ENCODE measurements around the gene ABCB9. TPM values are rescaled to one million over a fixed set of nuclear protein-coding genes. Genes with fewer than 3 reads are reported as not detected.
A peak's percentile ranks its signal among the peaks of the same experiment; 100 is the strongest.

ABCB9 gene
- total and polyA plus RNA-seq, 5 donors from 2014 or later, result 0.47 to 5.3 (median 0.91) TPM

DNA sequence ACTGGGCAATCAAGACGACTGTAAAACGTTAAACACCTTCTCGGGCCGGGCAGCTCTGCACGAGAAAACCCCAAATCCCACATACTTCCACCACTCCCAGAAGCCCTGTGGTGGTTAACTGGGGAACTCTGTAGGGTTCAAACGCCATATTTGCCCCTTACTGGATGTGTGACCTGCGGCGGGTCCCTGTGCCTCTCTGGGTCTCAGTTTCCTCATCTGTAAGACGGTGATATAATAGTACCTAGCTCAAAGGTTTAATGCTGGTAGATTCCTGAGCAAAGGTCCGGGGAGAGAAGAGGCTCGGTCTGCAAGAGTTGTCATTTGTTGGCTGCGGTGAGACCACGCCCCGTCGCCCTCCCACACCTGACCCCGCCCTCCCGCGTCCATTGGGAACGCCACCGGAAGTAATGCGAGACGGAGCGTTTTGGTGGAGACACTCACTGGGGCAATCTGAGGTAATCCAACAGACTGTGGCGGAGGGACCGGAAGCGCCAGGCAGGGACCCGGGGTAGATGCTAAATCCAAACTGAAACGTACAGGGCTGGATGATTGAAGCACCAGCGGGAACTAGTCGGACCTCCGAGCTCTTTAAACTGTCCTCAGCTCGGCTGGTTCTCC is 8.1 kb upstream of the ABCB9 start:
- Histone ChIP-seq H3K4me3 (ENCODE audit: low read depth, low read length) (peak overlapping the region; percentile 91), H3K9me3 (ENCODE audit: control insufficient read depth in 2 of 2, low read length in 2 of 2) (no peaks in the 10 kb centered on the region), H3K4me1 (ENCODE audit: control insufficient read depth, insufficient read depth, low read length, poor library complexity, severe bottlenecking) (peaks cover 36% of the 10 kb centered on the region), H3K36me3 (ENCODE audit: control insufficient read depth, insufficient read depth, low read length) (no peaks in the 10 kb centered on the region), H3K27me3 (ENCODE audit: control insufficient read depth, insufficient read depth, low read length) (no peaks in the 10 kb centered on the region), H3K27ac (ENCODE audit: insufficient read depth, low read length, poor library complexity, severe bottlenecking) (peak overlapping the region; percentile 99)
- DNase-seq, result peak; percentile 98 to 99 (median 98)
- Mint-ChIP-seq H3K27ac (peak overlapping the region; percentile 99 to 100 (median 100)), H3K4me1 (peaks cover 6 to 42% (median 21%) of the 10 kb centered on the region in 4 donors), H3K27me3 (peaks cover 6% of the 10 kb centered on the region), H3K4me3 (peak overlapping the region; percentile 98 to 100 (median 98)), H3K36me3 (no peaks in the 10 kb centered on the region), H3K9me3 (no peaks in the 10 kb centered on the region)
- peak; percentile 86 to 87 for ATAC-seq (ENCODE audit: low read depth in 2 of 2)

DNA sequence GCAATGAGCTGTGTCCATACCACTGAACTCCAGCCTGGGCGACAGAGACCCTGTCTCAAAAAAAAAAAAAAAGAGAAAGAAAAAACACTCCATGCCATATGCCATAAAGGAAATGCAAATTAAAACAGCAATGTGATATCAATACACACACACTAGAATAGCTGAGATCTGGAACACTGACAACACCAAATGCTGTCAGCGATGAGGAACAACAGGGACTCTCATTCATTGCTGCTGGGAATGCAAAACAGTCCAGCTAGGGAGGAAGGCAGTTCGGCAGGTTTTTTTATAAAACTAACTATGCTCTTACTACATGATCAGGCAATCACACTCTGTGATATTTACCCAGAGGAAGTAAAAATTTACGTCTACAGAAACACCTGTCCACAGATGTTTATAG is 3.4 kb upstream of the ABCB9 start:
- Mint-ChIP-seq H3K4me1 (peaks cover 0 to 22% (median 8%) of the 10 kb centered on the region in 4 donors), H3K4me3 (peak overlapping the region in 2 of 4 donors; percentile 69 to 89), H3K27me3 (no peaks in the 10 kb centered on the region), H3K36me3 (no peaks in the 10 kb centered on the region), H3K9me3 (no peaks in the 10 kb centered on the region), H3K27ac (no peak overlapping the region)
- Histone ChIP-seq H3K36me3 (ENCODE audit: control insufficient read depth, insufficient read depth, low read length) (no peaks in the 10 kb centered on the region), H3K27me3 (ENCODE audit: control insufficient read depth, insufficient read depth, low read length) (no peaks in the 10 kb centered on the region), H3K27ac (ENCODE audit: insufficient read depth, low read length, poor library complexity, severe bottlenecking) (no peak overlapping the region), H3K4me1 (ENCODE audit: control insufficient read depth, insufficient read depth, low read length, poor library complexity, severe bottlenecking) (peaks cover 25% of the 10 kb centered on the region), H3K9me3 (ENCODE audit: control insufficient read depth in 2 of 2, low read length in 2 of 2) (no peaks in the 10 kb centered on the region), H3K4me3 (ENCODE audit: low read depth, low read length) (no peak overlapping the region)
- ATAC-seq (ENCODE audit: low read depth in 2 of 2), result no peak
- DNase-seq, result no peak

DNA sequence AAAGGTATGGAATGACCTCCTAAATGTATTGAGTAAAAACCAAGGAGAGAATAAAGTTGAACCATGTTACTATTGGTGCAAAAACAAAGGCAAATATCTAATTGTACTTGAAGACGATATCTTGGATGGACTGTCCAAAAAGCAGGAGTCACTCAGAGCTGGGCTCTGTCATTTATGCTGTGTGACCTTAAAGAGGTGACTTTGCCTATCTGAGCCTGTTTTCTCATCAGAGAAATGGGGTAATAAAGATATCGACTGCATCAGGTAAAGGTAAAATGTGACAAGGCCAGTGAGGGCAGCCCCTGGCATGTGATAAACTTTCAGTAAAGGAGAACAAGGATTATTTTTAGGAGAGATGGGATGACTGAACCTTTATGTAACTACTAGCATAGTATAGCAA is 1.8 kb upstream of the ABCB9 start:
- no peak overlapping the region for H3K27ac ChIP-seq (ENCODE audit: insufficient read depth, low read length, poor library complexity, severe bottlenecking)
- Mint-ChIP-seq H3K36me3 (no peaks in the 10 kb centered on the region), H3K4me1 (peaks cover 0 to 15% (median 3%) of the 10 kb centered on the region in 4 donors), H3K9me3 (no peaks in the 10 kb centered on the region), H3K4me3 (peak overlapping the region in 1 of 4 donors; percentile 34), H3K27me3 (no peaks in the 10 kb centered on the region), H3K27ac (peak overlapping the region in 2 of 3 donors; percentile 53 to 83)
- H3K4me1 ChIP-seq (ENCODE audit: control insufficient read depth, insufficient read depth, low read length, poor library complexity, severe bottlenecking), result peaks cover 20% of the 10 kb centered on the region
- no peaks in the 10 kb centered on the region for H3K9me3 ChIP-seq (ENCODE audit: control insufficient read depth in 2 of 2, low read length in 2 of 2)
- ATAC-seq (ENCODE audit: low read depth in 2 of 2) (no peak), DNase-seq (no peak)
- no peaks in the 10 kb centered on the region for H3K27me3 ChIP-seq (ENCODE audit: control insufficient read depth, insufficient read depth, low read length)
- no peaks in the 10 kb centered on the region for H3K36me3 ChIP-seq (ENCODE audit: control insufficient read depth, insufficient read depth, low read length)
- no peak overlapping the region for H3K4me3 ChIP-seq (ENCODE audit: low read depth, low read length)

DNA sequence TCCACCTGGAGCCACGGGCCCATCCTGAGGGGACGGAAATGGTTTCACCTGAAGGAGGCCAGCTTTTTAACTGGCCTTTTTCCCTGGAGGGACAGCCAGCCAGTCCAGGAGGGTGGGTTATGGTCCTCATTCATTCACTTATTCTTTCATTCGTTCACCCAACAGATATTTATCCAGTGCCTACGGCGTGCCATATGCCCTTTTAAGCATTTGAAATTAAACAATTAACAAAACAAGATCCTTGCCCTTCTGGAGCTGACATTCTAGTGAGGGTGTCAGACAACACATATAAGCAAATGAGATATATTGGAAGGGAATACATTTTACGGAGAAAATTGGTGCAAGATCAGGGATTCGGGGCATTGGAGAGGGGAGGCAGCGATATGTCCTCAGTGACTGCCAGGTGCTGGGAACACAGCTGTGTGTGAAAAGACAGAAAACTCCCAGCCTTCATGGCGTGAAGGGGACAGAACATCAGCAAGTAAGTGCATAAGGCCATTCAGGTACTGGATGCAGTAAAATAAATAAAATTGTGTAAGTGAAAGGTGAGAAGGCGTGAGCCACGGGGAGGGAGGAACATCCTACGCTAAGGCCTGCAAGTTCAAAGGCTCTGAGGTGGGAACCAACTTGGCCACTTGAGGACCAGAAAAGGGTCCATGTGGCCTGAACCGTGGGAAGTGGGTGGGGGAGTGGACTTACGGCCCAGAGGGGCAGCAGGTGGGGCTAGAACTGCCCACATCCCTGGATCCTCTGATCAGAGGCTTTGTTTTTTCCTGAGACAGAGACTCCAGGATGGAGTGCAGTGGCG is 684 bp upstream of the ABCB9 start:
- no peak overlapping the region for H3K4me3 ChIP-seq (ENCODE audit: low read depth, low read length)

DNA sequence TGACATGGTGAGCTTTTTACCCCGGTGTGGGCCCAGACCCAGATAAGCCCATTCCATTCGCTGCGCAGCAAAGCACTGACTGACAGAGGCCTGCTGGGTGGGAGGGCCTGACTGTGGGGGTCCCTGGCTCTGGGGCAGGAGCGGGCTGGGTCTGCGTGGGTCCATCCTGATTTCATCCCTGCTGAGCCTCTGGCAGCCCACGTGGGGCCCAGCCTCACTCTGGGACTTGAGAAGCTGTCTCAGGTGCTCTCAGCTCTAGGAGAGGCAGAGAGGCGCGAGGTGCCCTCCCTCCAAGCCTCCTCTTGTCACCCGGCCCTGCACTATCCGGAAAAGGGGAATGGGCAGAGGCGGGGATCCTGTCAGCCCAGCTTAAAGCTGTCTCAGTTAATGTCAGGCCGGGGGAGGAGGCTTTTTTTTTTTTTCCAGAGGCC is 927 bp downstream of the ABCB9 start:
- no peak overlapping the region for H3K27ac Mint-ChIP-seq
- no peaks in the 10 kb centered on the region for H3K36me3 Mint-ChIP-seq
- no peak for DNase-seq
- no peaks in the 10 kb centered on the region for H3K9me3 ChIP-seq (ENCODE audit: control insufficient read depth in 2 of 2, low read length in 2 of 2)
- H3K4me1 ChIP-seq (ENCODE audit: control insufficient read depth, insufficient read depth, low read length, poor library complexity, severe bottlenecking), result peaks cover 20% of the 10 kb centered on the region
- H3K4me1 Mint-ChIP-seq, result peaks cover 0 to 12% (median 0%) of the 10 kb centered on the region in 4 donors
- no peaks in the 10 kb centered on the region for H3K27me3 ChIP-seq (ENCODE audit: control insufficient read depth, insufficient read depth, low read length)
- no peaks in the 10 kb centered on the region for H3K27me3 Mint-ChIP-seq
- H3K9me3 Mint-ChIP-seq, result no peaks in the 10 kb centered on the region
- no peak overlapping the region for H3K4me3 ChIP-seq (ENCODE audit: low read depth, low read length)
- H3K4me3 Mint-ChIP-seq, result peak overlapping the region in 2 of 4 donors; percentile 15 to 64
- H3K36me3 ChIP-seq (ENCODE audit: control insufficient read depth, insufficient read depth, low read length), result no peaks in the 10 kb centered on the region
- no peak for ATAC-seq (ENCODE audit: low read depth in 2 of 2)
- no peak overlapping the region for H3K27ac ChIP-seq (ENCODE audit: insufficient read depth, low read length, poor library complexity, severe bottlenecking)

More for the DNA sequence above, 684 bp upstream of the ABCB9 start:
- Histone ChIP-seq H3K27me3 (ENCODE audit: control insufficient read depth, insufficient read depth, low read length) (no peaks in the 10 kb centered on the region), H3K36me3 (ENCODE audit: control insufficient read depth, insufficient read depth, low read length) (no peaks in the 10 kb centered on the region), H3K27ac (ENCODE audit: insufficient read depth, low read length, poor library complexity, severe bottlenecking) (peak overlapping the region; percentile 61), H3K9me3 (ENCODE audit: control insufficient read depth in 2 of 2, low read length in 2 of 2) (no peaks in the 10 kb centered on the region), H3K4me1 (ENCODE audit: control insufficient read depth, insufficient read depth, low read length, poor library complexity, severe bottlenecking) (peaks cover 20% of the 10 kb centered on the region)
- Mint-ChIP-seq H3K4me1 (peaks cover 0 to 12% (median under 1%) of the 10 kb centered on the region in 4 donors), H3K36me3 (no peaks in the 10 kb centered on the region), H3K27ac (peak overlapping the region; percentile 79 to 89 (median 83)), H3K27me3 (no peaks in the 10 kb centered on the region), H3K4me3 (peak overlapping the region in 3 of 4 donors; percentile 28 to 65 (median 63)), H3K9me3 (no peaks in the 10 kb centered on the region)
- DNase-seq (no peak), ATAC-seq (ENCODE audit: low read depth in 2 of 2) (no peak)

DNA sequence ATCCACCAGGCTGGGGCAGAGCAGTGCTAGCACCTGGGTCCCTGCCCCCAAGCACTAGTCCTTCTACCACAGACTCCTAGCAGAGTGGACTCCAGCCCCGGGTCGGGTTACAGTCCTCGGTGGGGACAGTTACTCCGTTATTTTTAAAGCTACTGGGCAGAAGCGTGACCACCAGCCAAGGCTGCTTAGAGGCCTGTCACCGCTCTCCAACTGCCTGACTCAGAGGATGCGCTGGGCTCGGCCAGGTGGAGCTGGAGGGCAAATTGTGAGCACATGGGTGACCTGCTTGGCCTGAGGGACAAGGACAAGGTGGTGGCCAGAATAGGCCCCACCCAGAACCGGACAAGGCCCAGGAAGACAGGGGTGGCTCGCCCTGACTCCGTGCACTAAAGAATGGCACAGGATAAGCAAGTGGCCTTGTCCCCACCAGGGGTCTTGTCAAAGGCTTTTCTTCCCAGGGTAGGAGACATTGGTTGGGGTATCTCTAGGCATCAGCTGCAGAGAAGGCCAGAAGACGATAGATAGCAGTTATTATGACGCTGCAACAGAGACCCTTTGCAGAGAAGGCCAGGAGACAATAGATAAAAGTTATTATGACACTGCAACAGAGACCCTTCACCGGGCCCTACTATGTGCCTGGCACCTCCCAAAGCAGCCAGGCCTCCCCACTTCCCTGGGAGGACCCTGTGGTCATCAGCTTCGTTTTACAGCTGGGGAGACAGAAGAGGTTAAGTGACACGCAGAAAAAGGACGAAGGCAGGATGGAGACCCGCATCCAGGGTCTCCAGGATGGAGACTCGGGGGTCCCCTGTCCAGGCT is 1.6 kb downstream of the ABCB9 start:
- Histone ChIP-seq H3K4me1 (ENCODE audit: control insufficient read depth, insufficient read depth, low read length, poor library complexity, severe bottlenecking) (peaks cover 20% of the 10 kb centered on the region), H3K36me3 (ENCODE audit: control insufficient read depth, insufficient read depth, low read length) (no peaks in the 10 kb centered on the region), H3K9me3 (ENCODE audit: control insufficient read depth in 2 of 2, low read length in 2 of 2) (no peaks in the 10 kb centered on the region), H3K4me3 (ENCODE audit: low read depth, low read length) (no peak overlapping the region), H3K27ac (ENCODE audit: insufficient read depth, low read length, poor library complexity, severe bottlenecking) (no peak overlapping the region), H3K27me3 (ENCODE audit: control insufficient read depth, insufficient read depth, low read length) (no peaks in the 10 kb centered on the region)
- H3K4me3 Mint-ChIP-seq, result peak overlapping the region; percentile 42 to 80 (median 64)
- no peak overlapping the region for H3K27ac Mint-ChIP-seq
- no peaks in the 10 kb centered on the region for H3K27me3 Mint-ChIP-seq
- no peaks in the 10 kb centered on the region for H3K36me3 Mint-ChIP-seq
- H3K9me3 Mint-ChIP-seq, result no peaks in the 10 kb centered on the region
- DNase-seq (no peak), ATAC-seq (ENCODE audit: low read depth in 2 of 2) (no peak)
- peaks cover 0 to 12% (median 0%) of the 10 kb centered on the region in 4 donors for H3K4me1 Mint-ChIP-seq

DNA sequence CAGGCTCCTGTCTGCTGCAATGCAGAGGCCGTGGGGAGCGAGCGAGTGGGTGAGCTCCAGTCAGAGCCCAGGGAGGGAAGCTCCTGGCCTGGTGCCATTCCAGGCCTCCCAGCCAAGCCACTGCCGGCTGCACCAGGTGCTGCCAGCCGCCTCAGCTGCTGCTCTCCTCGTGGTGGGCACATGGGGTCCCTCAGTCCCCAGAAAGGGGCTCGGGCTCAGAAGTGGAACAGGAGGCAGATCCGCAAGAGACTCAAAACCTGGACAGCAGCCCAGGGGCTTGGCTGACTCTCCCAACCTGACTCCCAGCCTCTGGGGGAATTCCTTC is 2.4 kb downstream of the ABCB9 start:
- no peak overlapping the region for H3K4me3 ChIP-seq (ENCODE audit: low read depth, low read length)
- H3K27me3 Mint-ChIP-seq, result no peaks in the 10 kb centered on the region
- peaks cover 20% of the 10 kb centered on the region for H3K4me1 ChIP-seq (ENCODE audit: control insufficient read depth, insufficient read depth, low read length, poor library complexity, severe bottlenecking)
- H3K4me3 Mint-ChIP-seq, result no peak overlapping the region
- H3K9me3 Mint-ChIP-seq, result no peaks in the 10 kb centered on the region
- H3K27me3 ChIP-seq (ENCODE audit: control insufficient read depth, insufficient read depth, low read length), result no peaks in the 10 kb centered on the region
- ATAC-seq (ENCODE audit: low read depth in 2 of 2) (no peak), DNase-seq (no peak)
- no peaks in the 10 kb centered on the region for H3K9me3 ChIP-seq (ENCODE audit: control insufficient read depth in 2 of 2, low read length in 2 of 2)
- H3K4me1 Mint-ChIP-seq, result peaks cover 0 to 12% (median 0%) of the 10 kb centered on the region in 4 donors
- H3K36me3 ChIP-seq (ENCODE audit: control insufficient read depth, insufficient read depth, low read length), result no peaks in the 10 kb centered on the region
- no peak overlapping the region for H3K27ac ChIP-seq (ENCODE audit: insufficient read depth, low read length, poor library complexity, severe bottlenecking)
- H3K27ac Mint-ChIP-seq, result no peak overlapping the region
- H3K36me3 Mint-ChIP-seq, result no peaks in the 10 kb centered on the region

Measured in CD4-positive, CD25-positive, alpha-beta regulatory T cell (primary cell).